Liver (tissue), 9 donors: ENCODE measurements around the gene ARHGAP10. TPM values are rescaled to one million over a fixed set of nuclear protein-coding genes. Genes with fewer than 3 reads are reported as not detected.

Experiments used
- DNase-seq: peaks from one replicate; pipeline ENCODE4 v3.0.0-alpha.2; 2017; ENCODE audit warnings: low spot score
- H3K27ac ChIP-seq, 2 donors: one replicate each; pipeline ENCODE4 v1.7.0; 2013; ENCODE audit warnings: inconsistent platforms in 2 of 2, low read length in 2 of 2, control low read depth in 1 of 2, low read depth in 1 of 2, mild to moderate bottlenecking in 1 of 2
- H3K27me3 ChIP-seq, 4 donors: one replicate each; pipeline versions ENCODE4 v1.6.1 to v1.7.0; 2013; ENCODE audit warnings: low read length in 3 of 4, inconsistent platforms in 1 of 4, mild to moderate bottlenecking in 1 of 4, moderate library complexity in 1 of 4; ENCODE audit not compliant: control insufficient read depth in 4 of 4, insufficient read depth in 4 of 4
- H3K36me3 ChIP-seq, 4 donors: one replicate each; pipeline versions ENCODE4 v1.6.1 to v1.7.0; 2013; ENCODE audit warnings: low read length in 3 of 4, mild to moderate bottlenecking in 3 of 4, low read depth in 1 of 4, moderate library complexity in 1 of 4; ENCODE audit not compliant: control insufficient read depth in 4 of 4, insufficient read depth in 3 of 4
- H3K4me1 ChIP-seq, 4 donors: one replicate each; pipeline versions ENCODE4 v1.6.1 to v1.7.0; 2013; ENCODE audit warnings: low read length in 3 of 4, mild to moderate bottlenecking in 3 of 4, moderate library complexity in 1 of 4; ENCODE audit not compliant: control insufficient read depth in 4 of 4, insufficient read depth in 4 of 4
- H3K4me3 ChIP-seq, 3 donors: one replicate each; pipeline versions ENCODE4 v1.6.1 to v1.7.0; 2013; ENCODE audit warnings: low read length in 3 of 3, control low read depth in 1 of 3, low read depth in 1 of 3, mild to moderate bottlenecking in 1 of 3
- H3K9ac ChIP-seq, 2 donors: one replicate each; pipeline ENCODE4 v1.7.0; 2013; ENCODE audit warnings: low read length in 2 of 2, mild to moderate bottlenecking in 2 of 2, moderate library complexity in 2 of 2, control low read depth in 1 of 2, low read depth in 1 of 2
- H3K9me3 ChIP-seq, 4 donors: one replicate each; pipeline versions ENCODE4 v1.6.1 to v1.7.0; 2013; ENCODE audit warnings: low read length in 3 of 4; ENCODE audit not compliant: control insufficient read depth in 4 of 4
- EGR1 ChIP-seq, 2 donors: IDR thresholded peaks; 2 replicates each; pipeline ENCODE4 v1.6.1; 2016 to 2018; ENCODE audit warnings: antibody characterized with exemption in 2 of 2, low read depth in 2 of 2
- FOXA1 ChIP-seq: IDR thresholded peaks from 2 replicates; pipeline ENCODE4 v1.6.1; 2016; ENCODE audit warnings: antibody characterized with exemption
- FOXA2 ChIP-seq: IDR thresholded peaks from 2 replicates; pipeline ENCODE4 v1.6.1; 2016; ENCODE audit warnings: antibody characterized with exemption
- GABPA ChIP-seq, 2 donors: IDR thresholded peaks in 1 of 2; conservative IDR thresholded peaks in 1 of 2; 2 replicates each; pipeline ENCODE4 v1.6.1; 2016; ENCODE audit warnings: antibody characterized with exemption in 2 of 2, mild to moderate bottlenecking in 1 of 2, moderate library complexity in 1 of 2
- HNF4G ChIP-seq: IDR thresholded peaks from 2 replicates; pipeline ENCODE4 v1.6.1; 2016; ENCODE audit warnings: antibody characterized with exemption
- NR2F2 ChIP-seq: IDR thresholded peaks from 2 replicates; pipeline ENCODE4 v1.6.1; 2016; ENCODE audit warnings: antibody characterized with exemption
- RAD21 ChIP-seq, 2 donors: IDR thresholded peaks; 2 replicates each; pipeline ENCODE4 v1.6.1; 2016; ENCODE audit warnings: antibody characterized with exemption in 2 of 2, mild to moderate bottlenecking in 2 of 2
- SP1 ChIP-seq: IDR thresholded peaks from 2 replicates; pipeline ENCODE4 v1.6.1; 2018; ENCODE audit warnings: antibody characterized with exemption, mild to moderate bottlenecking
- TAF1 ChIP-seq: conservative IDR thresholded peaks from 2 replicates; pipeline ENCODE4 v1.6.1; 2016; ENCODE audit warnings: antibody characterized with exemption, mild to moderate bottlenecking
- YY1 ChIP-seq: IDR thresholded peaks from 2 replicates; pipeline ENCODE4 v1.6.1; 2016; ENCODE audit warnings: antibody characterized with exemption, mild to moderate bottlenecking
- WGBS: extraction: QIAGEN DNeasy Blood & Tissue Kit; methylation state at CpG from one replicate; pipeline ENCODE4 v1.1.7; 2013; 5-methylcytosine and 5-hydroxymethylcytosine counted together
- polyA plus RNA-seq, 2 donors: library from polyadenylated mRNA; stranded (reverse) in 1 of 2; unstranded in 1 of 2; fragments of 200-250 nt in 1 of 2; fragments of >200 nt in 1 of 2; fragmentation: Nextera tagmentation in 1 of 2; extraction: Ambion mirVana in 1 of 2; gene quantifications; one replicate each; pipeline versions ENCODE4 v1.2.1 to v1.2.3, GENCODE V29; 2013 to 2015
- total RNA-seq, 2 donors: library from RNA; depleted of rRNA; stranded (reverse); fragments of >200 nt; gene quantifications; one replicate each; pipeline ENCODE4 v1.2.3, GENCODE V29; 2014
- TF ChIP-seq, protein P1 (sequence below): fragments of 150-350 bp; IDR thresholded peaks from 2 replicates; pipeline ENCODE4 v1.5.1; 2017; ENCODE audit warnings: improper control_type of control experiment, low read depth, low read length; ENCODE audit not compliant: missing input control
- TF ChIP-seq, protein P2 (sequence below): IDR thresholded peaks from 2 replicates; pipeline ENCODE4 v1.6.1; 2016; ENCODE audit warnings: antibody characterized with exemption
- TF ChIP-seq, protein P3 (sequence below): IDR thresholded peaks from 2 replicates; pipeline ENCODE4 v1.6.1; 2016; ENCODE audit warnings: antibody characterized with exemption
- TF ChIP-seq, protein P4 (sequence below): IDR thresholded peaks from 2 replicates; pipeline ENCODE4 v1.6.1; 2016; ENCODE audit warnings: antibody characterized with exemption
- donor health status: healthy.
- donor health status: healthy.
- donor health status: healthy.
- donor health status: healthy.
- donor health status: healthy.

ARHGAP10 gene
- total and polyA plus RNA-seq, 4 donors = 1.5 to 13.0 (median 4.3) TPM

DNA sequence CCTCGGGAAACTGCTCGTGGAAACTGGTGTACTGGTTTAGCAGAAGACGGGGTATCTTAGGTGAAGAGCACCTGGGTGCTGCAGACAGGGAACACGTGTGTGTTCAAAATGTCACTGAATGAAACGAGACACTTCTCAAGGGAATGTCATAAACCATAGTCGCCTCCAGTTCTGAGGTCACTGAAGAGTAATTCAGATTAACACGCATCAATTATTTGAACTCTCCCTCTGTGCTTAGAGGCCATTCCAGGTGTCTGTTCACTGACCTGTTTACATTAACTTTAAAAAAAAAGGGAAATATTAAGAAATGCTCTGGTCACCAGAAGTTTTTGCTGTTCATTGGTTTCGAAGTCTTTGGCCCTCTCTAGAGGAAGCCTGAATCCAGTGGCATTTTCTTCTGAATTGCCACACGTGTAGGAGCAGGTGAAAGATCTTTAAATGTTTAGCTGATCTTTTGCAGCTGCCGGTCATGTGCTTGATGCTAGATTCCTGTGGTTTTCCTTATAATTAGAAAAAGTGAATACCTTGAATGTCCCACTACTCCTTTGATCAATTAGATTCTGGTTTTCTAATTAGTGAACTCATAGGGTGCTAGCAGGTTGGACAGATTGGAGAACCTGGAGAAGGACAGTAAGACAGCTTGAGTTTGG lies 330.5 kb downstream of the ARHGAP10 start:
- Histone ChIP-seq H3K9ac (no peak overlapping the region), H3K9me3 (no peaks in the 10 kb centered on the region), H3K4me1 (peaks cover 0 to 38% (median 12%) of the 10 kb centered on the region in 4 donors), H3K36me3 (peaks cover 0 to 8% (median 3%) of the 10 kb centered on the region in 4 donors), H3K4me3 (no peak overlapping the region), H3K27me3 (no peaks in the 10 kb centered on the region), H3K27ac (no peak overlapping the region)
- TF ChIP-seq, protein P1, sequence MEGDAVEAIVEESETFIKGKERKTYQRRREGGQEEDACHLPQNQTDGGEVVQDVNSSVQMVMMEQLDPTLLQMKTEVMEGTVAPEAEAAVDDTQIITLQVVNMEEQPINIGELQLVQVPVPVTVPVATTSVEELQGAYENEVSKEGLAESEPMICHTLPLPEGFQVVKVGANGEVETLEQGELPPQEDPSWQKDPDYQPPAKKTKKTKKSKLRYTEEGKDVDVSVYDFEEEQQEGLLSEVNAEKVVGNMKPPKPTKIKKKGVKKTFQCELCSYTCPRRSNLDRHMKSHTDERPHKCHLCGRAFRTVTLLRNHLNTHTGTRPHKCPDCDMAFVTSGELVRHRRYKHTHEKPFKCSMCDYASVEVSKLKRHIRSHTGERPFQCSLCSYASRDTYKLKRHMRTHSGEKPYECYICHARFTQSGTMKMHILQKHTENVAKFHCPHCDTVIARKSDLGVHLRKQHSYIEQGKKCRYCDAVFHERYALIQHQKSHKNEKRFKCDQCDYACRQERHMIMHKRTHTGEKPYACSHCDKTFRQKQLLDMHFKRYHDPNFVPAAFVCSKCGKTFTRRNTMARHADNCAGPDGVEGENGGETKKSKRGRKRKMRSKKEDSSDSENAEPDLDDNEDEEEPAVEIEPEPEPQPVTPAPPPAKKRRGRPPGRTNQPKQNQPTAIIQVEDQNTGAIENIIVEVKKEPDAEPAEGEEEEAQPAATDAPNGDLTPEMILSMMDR = no peak
- TF ChIP-seq YY1 (no peak), RAD21 (IDR thresholded peaks at IDR 0.05) (no peak), NR2F2 (no peak)
- TF ChIP-seq, protein P2, sequence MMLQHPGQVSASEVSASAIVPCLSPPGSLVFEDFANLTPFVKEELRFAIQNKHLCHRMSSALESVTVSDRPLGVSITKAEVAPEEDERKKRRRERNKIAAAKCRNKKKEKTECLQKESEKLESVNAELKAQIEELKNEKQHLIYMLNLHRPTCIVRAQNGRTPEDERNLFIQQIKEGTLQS = no peak
- TF ChIP-seq, protein P3, sequence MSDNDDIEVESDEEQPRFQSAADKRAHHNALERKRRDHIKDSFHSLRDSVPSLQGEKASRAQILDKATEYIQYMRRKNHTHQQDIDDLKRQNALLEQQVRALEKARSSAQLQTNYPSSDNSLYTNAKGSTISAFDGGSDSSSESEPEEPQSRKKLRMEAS = no peak
- WGBS = 86% methylated on average over 10 of the region's 10 CpGs
- no peak for DNase-seq

DNA sequence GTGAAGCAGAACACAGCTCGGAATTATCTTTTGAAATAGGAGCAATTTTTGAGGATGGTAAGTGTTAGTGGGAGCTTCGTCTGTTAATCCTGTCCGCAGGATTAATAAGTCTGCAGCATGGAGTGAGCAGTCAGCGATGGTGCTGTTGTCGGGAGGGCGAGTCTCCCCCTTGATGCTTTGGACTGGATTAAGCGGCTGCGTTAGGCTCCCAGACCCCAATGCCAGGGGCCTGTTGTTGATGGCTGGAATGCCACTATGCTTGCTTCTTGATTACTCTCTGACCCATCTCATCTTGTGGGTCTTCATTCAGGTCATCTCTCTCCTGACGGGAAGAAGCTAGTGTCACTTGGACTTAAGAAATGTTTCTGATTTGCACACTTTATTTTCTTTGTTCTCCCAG lies 332.6 kb downstream of the ARHGAP10 start:
- Histone ChIP-seq H3K4me1 (peaks cover 0 to 27% (median 4%) of the 10 kb centered on the region in 4 donors), H3K9me3 (no peaks in the 10 kb centered on the region), H3K27me3 (no peaks in the 10 kb centered on the region), H3K27ac (no peak overlapping the region), H3K4me3 (no peak overlapping the region), H3K36me3 (peaks cover 0 to 8% (median 3%) of the 10 kb centered on the region in 4 donors), H3K9ac (no peak overlapping the region)
- DNase-seq = no peak
- TF ChIP-seq SP1 = no peak
- TF ChIP-seq, protein P1 = no peak
- TF ChIP-seq HNF4G = no peak
- 92% methylated on average over 9 of the region's 9 CpGs for WGBS

DNA sequence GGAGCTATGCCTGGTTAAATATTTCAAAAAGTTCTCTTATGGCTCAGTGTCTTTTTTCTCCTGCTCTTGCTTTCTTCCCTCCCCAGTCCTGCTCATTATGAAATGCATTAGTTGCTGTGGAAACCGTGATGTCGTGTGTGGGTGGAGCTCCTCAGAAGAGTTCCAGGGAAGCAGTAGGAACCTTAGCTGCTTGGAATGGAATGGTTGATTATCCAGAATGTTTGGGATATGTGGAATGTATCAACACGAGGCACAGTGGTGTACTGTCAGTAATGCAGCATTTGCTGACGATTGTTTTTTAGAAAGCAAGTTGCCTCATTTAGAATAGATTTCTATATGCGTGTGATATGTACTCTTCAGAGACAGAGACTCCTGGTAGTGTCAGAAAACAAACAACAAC lies 333.2 kb downstream of the ARHGAP10 start:
- Histone ChIP-seq H3K9me3 (no peaks in the 10 kb centered on the region), H3K27me3 (no peaks in the 10 kb centered on the region), H3K27ac (no peak overlapping the region), H3K4me1 (peaks cover 0 to 27% (median 6%) of the 10 kb centered on the region in 4 donors), H3K4me3 (no peak overlapping the region), H3K36me3 (peaks cover 0 to 8% (median 3%) of the 10 kb centered on the region in 4 donors), H3K9ac (no peak overlapping the region)
- DNase-seq = no peak
- no peak for TF ChIP-seq YY1
- no peak for TF ChIP-seq RAD21 (IDR thresholded peaks at IDR 0.05)
- TF ChIP-seq, protein P3 = no peak
- no peak for TF ChIP-seq EGR1 (IDR thresholded peaks at IDR 0.05; ENCODE audit: low read depth in 2 of 2)
- TF ChIP-seq TAF1 = no peak
- no peak for TF ChIP-seq HNF4G
- TF ChIP-seq, protein P1 = no peak
- no peak for TF ChIP-seq FOXA1
- TF ChIP-seq NR2F2 = no peak
- TF ChIP-seq FOXA2 = no peak
- TF ChIP-seq, protein P4, sequence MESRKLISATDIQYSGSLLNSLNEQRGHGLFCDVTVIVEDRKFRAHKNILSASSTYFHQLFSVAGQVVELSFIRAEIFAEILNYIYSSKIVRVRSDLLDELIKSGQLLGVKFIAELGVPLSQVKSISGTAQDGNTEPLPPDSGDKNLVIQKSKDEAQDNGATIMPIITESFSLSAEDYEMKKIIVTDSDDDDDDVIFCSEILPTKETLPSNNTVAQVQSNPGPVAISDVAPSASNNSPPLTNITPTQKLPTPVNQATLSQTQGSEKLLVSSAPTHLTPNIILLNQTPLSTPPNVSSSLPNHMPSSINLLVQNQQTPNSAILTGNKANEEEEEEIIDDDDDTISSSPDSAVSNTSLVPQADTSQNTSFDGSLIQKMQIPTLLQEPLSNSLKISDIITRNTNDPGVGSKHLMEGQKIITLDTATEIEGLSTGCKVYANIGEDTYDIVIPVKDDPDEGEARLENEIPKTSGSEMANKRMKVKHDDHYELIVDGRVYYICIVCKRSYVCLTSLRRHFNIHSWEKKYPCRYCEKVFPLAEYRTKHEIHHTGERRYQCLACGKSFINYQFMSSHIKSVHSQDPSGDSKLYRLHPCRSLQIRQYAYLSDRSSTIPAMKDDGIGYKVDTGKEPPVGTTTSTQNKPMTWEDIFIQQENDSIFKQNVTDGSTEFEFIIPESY = no peak
- no peak for TF ChIP-seq SP1
- no peak for TF ChIP-seq GABPA (IDR thresholded peaks at IDR 0.05 in 1 of 2, conservative IDR thresholded peaks at IDR 0.05 in 1 of 2)
- WGBS = 85% methylated on average over 5 of the region's 5 CpGs
